ENCODE data around the gene AHNAK.

Gene AHNAK

GRCh38 chr11:62471603-62472002 is 75.0 kb downstream of the AHNAK start:
- TF ChIP-seq POLR2AphosphoS5 (IDR thresholded peaks at IDR 0.05; ENCODE audit: low read depth, low read length) (no peak), REST (IDR thresholded peaks at IDR 0.05; ENCODE audit: insufficient read depth in 1 of 2, low read depth in 2 of 2, low read length in 2 of 2) (no peak), FOXP2 (optimal IDR thresholded peaks at IDR 0.05; ENCODE audit: borderline replicate concordance, extremely low read depth, extremely low read length, insufficient read depth) (no peak), SIN3A (IDR thresholded peaks at IDR 0.05; ENCODE audit: borderline replicate concordance, insufficient read depth, low read length) (no peak), TAF1 (IDR thresholded peaks at IDR 0.05; ENCODE audit: borderline replicate concordance, insufficient read depth, low read length) (no peak)

GRCh38 chr11:62468577-62468976 is 78.0 kb downstream of the AHNAK start:
- TF ChIP-seq REST (IDR thresholded peaks at IDR 0.05; ENCODE audit: insufficient read depth in 1 of 2, low read depth in 2 of 2, low read length in 2 of 2) (no peak), SIN3A (IDR thresholded peaks at IDR 0.05; ENCODE audit: borderline replicate concordance, insufficient read depth, low read length) (no peak), POLR2AphosphoS5 (IDR thresholded peaks at IDR 0.05; ENCODE audit: low read depth, low read length) (no peak), TAF1 (IDR thresholded peaks at IDR 0.05; ENCODE audit: borderline replicate concordance, insufficient read depth, low read length) (no peak), FOXP2 (optimal IDR thresholded peaks at IDR 0.05; ENCODE audit: borderline replicate concordance, extremely low read depth, extremely low read length, insufficient read depth) (no peak)

- TF ChIP-seq SIN3A (IDR thresholded peaks at IDR 0.05; ENCODE audit: borderline replicate concordance, insufficient read depth, low read length) (no peak), REST (IDR thresholded peaks at IDR 0.05; ENCODE audit: insufficient read depth in 1 of 2, low read depth in 2 of 2, low read length in 2 of 2) (no peak), TAF1 (IDR thresholded peaks at IDR 0.05; ENCODE audit: borderline replicate concordance, insufficient read depth, low read length) (no peak), FOXP2 (optimal IDR thresholded peaks at IDR 0.05; ENCODE audit: borderline replicate concordance, extremely low read depth, extremely low read length, insufficient read depth) (no peak), POLR2AphosphoS5 (IDR thresholded peaks at IDR 0.05; ENCODE audit: low read depth, low read length) (no peak)
Observed at GRCh38 chr11:62466444-62466843, 80.2 kb downstream of the AHNAK start.

GRCh38 chr11:62464655-62465054 is 82.0 kb downstream of the AHNAK start:
- no peak for TF ChIP-seq FOXP2 (optimal IDR thresholded peaks at IDR 0.05; ENCODE audit: borderline replicate concordance, extremely low read depth, extremely low read length, insufficient read depth)
- TF ChIP-seq POLR2AphosphoS5 (IDR thresholded peaks at IDR 0.05; ENCODE audit: low read depth, low read length), result no peak
- TF ChIP-seq REST (IDR thresholded peaks at IDR 0.05; ENCODE audit: insufficient read depth in 1 of 2, low read depth in 2 of 2, low read length in 2 of 2), result no peak
- no peak for TF ChIP-seq SIN3A (IDR thresholded peaks at IDR 0.05; ENCODE audit: borderline replicate concordance, insufficient read depth, low read length)
- no peak for TF ChIP-seq TAF1 (IDR thresholded peaks at IDR 0.05; ENCODE audit: borderline replicate concordance, insufficient read depth, low read length)

GRCh38 chr11:62463121-62463542 is 83.5 kb downstream of the AHNAK start:
- no peak for TF ChIP-seq FOXP2 (optimal IDR thresholded peaks at IDR 0.05; ENCODE audit: borderline replicate concordance, extremely low read depth, extremely low read length, insufficient read depth)
- TF ChIP-seq TAF1 (IDR thresholded peaks at IDR 0.05; ENCODE audit: borderline replicate concordance, insufficient read depth, low read length), result no peak
- no peak for TF ChIP-seq SIN3A (IDR thresholded peaks at IDR 0.05; ENCODE audit: borderline replicate concordance, insufficient read depth, low read length)
- TF ChIP-seq POLR2AphosphoS5 (IDR thresholded peaks at IDR 0.05; ENCODE audit: low read depth, low read length), result no peak
- no peak for TF ChIP-seq REST (IDR thresholded peaks at IDR 0.05; ENCODE audit: insufficient read depth in 1 of 2, low read depth in 2 of 2, low read length in 2 of 2)
